Panc1 (cell line): ENCODE data around the gene KRI1. TPM values are rescaled to one million over a fixed set of nuclear protein-coding genes. Genes with fewer than 3 reads are reported as not detected.

ENCODE experiments used
- ATAC-seq: fragments of 200-7000 bp; cut with Tn5 transposase; 2 replicates; pipeline ENCODE4 v1.9.1; 2020; ENCODE audit warnings: mild to moderate bottlenecking, moderate library complexity
- BruUV-seq: library from RNA; stranded (reverse); fragments of 400-500 nt; replicated peaks from 2 replicates; lab custom pipeline; 2021; lab: Mats Ljungman, UMichigan
- CTCF ChIA-PET: fragments of 300-600 bp; sonication (Branson Sonifier 250); formaldehyde crosslinking; loops from one replicate; lab custom pipeline; 2022; ENCODE audit warnings: antibody characterized with exemption; lab: Charles Lee
- POLR2A ChIA-PET: fragments of 300-600 bp; sonication (Branson Sonifier 250); formaldehyde crosslinking; loops from one replicate; lab custom pipeline; 2022; ENCODE audit warnings: antibody characterized with exemption; lab: Charles Lee
- DNase-seq: peaks from one replicate; pipeline ENCODE4 v3.0.0-alpha.2; 2010; ENCODE audit warnings: low read depth, low spot score
- H3K27ac ChIP-seq: 2 replicates; pipeline ENCODE4 v1.5.1; 2011; ENCODE audit warnings: mild to moderate bottlenecking, low read length, inconsistent platforms
- H3K27me3 ChIP-seq: fragments of 200-500 bp; sonication (Bioruptor generic); 2 replicates; pipeline ENCODE4 v1.6.0; 2014; ENCODE audit warnings: low read length, inconsistent platforms; ENCODE audit not compliant: control insufficient read depth, insufficient read depth
- H3K36me3 ChIP-seq: fragments of 200-500 bp; sonication (Bioruptor generic); 2 replicates; pipeline ENCODE4 v1.5.1; 2014; ENCODE audit warnings: inconsistent platforms, mild to moderate bottlenecking, low read length, moderate library complexity; ENCODE audit not compliant: control insufficient read depth, insufficient read depth
- H3K4me1 ChIP-seq: 2 replicates; pipeline ENCODE4 v1.5.1; 2011; ENCODE audit warnings: inconsistent platforms, mild to moderate bottlenecking, low read length, moderate library complexity; ENCODE audit not compliant: control insufficient read depth, insufficient read depth
- H3K4me3 ChIP-seq, 2 experiments: 2 replicates each; pipeline ENCODE4 v1.5.1; 2011 to 2012; ENCODE audit warnings: low read depth in 2 of 2, low read length in 2 of 2, mild to moderate bottlenecking in 2 of 2, inconsistent platforms in 1 of 2, moderate library complexity in 1 of 2
- H3K9me3 ChIP-seq: fragments of 200-500 bp; sonication (Bioruptor generic); 2 replicates; pipeline ENCODE4 v1.5.1; 2014; ENCODE audit warnings: low read depth, mild to moderate bottlenecking, inconsistent platforms, low read length, moderate library complexity; ENCODE audit not compliant: control insufficient read depth, insufficient read depth
- CTCF ChIP-seq: fragments of 450-650 bp; IDR thresholded peaks from 2 replicates; pipeline ENCODE4 v1.5.1; 2017; ENCODE audit warnings: mild to moderate bottlenecking
- POLR2AphosphoS5 ChIP-seq: IDR thresholded peaks from 2 replicates; pipeline ENCODE4 v1.6.1; 2012; ENCODE audit warnings: mild to moderate bottlenecking, low read depth, low read length, moderate library complexity
- REST ChIP-seq, 2 experiments: IDR thresholded peaks; 2 replicates each; pipeline ENCODE4 v1.6.1; 2011 to 2012; ENCODE audit warnings: low read depth in 2 of 2, control low read depth in 1 of 2, low read length in 1 of 2, mild to moderate bottlenecking in 1 of 2, moderate library complexity in 1 of 2; ENCODE audit not compliant: insufficient read depth in 1 of 2
- SIN3A ChIP-seq: IDR thresholded peaks from 2 replicates; pipeline ENCODE4 v1.6.1; 2012; ENCODE audit warnings: low read depth, mild to moderate bottlenecking, low read length, moderate library complexity, borderline replicate concordance; ENCODE audit not compliant: insufficient read depth
- TCF7L2 ChIP-seq: IDR thresholded peaks from 2 replicates; pipeline ENCODE4 v1.6.1; 2011; ENCODE audit warnings: mild to moderate bottlenecking, low read depth, low read length, inconsistent platforms
- in situ Hi-C: cut with HindIII; loops from 2 replicates; pipeline ENCODE4 v1.10.0; 2016; ENCODE audit warnings: low sequenced_read_pairs, low pct_unique_long_range_greater_than_20kb
- intact Hi-C: fragments of 100-400 bp; cut with micrococcal nuclease; formaldehyde crosslinking; loops from one replicate; pipeline ENCODE4 v1.10.0; 2022; ENCODE audit not compliant: unreplicated experiment
- total RNA-seq: library from RNA; stranded (reverse); gene quantifications from one replicate; pipeline ENCODE4 v1.2.1, GENCODE V29; 2021; ENCODE audit not compliant: unreplicated experiment

The KRI1 gene
- total RNA-seq, 1 experiment from 2014 or later, result 34.5 TPM

GRCh38 chr19:10520652-10521318, 45.0 kb downstream of the KRI1 start:
- DNase-seq (no peak), ATAC-seq (no peak)
- Histone ChIP-seq H3K4me3 (no peak overlapping the region), H3K4me1 (peaks cover 13% of the 10 kb centered on the region), H3K36me3 (no peaks in the 10 kb centered on the region; the same call in 1 of the 2 replicates), H3K27me3 (no peaks in the 10 kb centered on the region), H3K9me3 (no peaks in the 10 kb centered on the region), H3K27ac (no peak overlapping the region)
- ChIA-PET POLR2A (no interaction called here), CTCF (no interaction called here)
- in situ Hi-C loops (no loop called here), intact Hi-C loops (no loop called here)
- TF ChIP-seq SIN3A, result no peak
- no TSS peak for BruUV-seq

GRCh38 chr19:10519421-10519820, 46.4 kb downstream of the KRI1 start:
- in situ Hi-C loops (no loop called here), intact Hi-C loops (no loop called here)
- no TSS peak for BruUV-seq
- no peak for TF ChIP-seq POLR2AphosphoS5
- TF ChIP-seq SIN3A, result no peak
- no peak for TF ChIP-seq CTCF
- TF ChIP-seq REST (IDR thresholded peaks at IDR 0.05; ENCODE audit: insufficient read depth in 1 of 2, low read depth in 2 of 2, low read length in 1 of 2), result no peak
- TF ChIP-seq TCF7L2, result no peak
- Histone ChIP-seq H3K27ac (no peak overlapping the region), H3K27me3 (no peaks in the 10 kb centered on the region), H3K36me3 (no peaks in the 10 kb centered on the region; the same call in 1 of the 2 replicates), H3K9me3 (no peaks in the 10 kb centered on the region), H3K4me1 (peaks cover 13% of the 10 kb centered on the region), H3K4me3 (no peak overlapping the region)
- ChIA-PET CTCF (interaction anchor here (0.7 kb wide), 1 partner anchor 200 kb away, joined by 7 read pairs; no protein-coding TSS in a partner anchor), POLR2A (interaction anchor here (0.6 kb wide), 1 partner anchor 16 kb away, joined by 14 read pairs; no protein-coding TSS in a partner anchor)
- ATAC-seq (no peak), DNase-seq (no peak)
